Esophagus muscularis mucosa (tissue), 4 donors: ENCODE measurements around the gene NEK8. TPM values are rescaled to one million over a fixed set of nuclear protein-coding genes. Genes with fewer than 3 reads are reported as not detected.
A peak's percentile ranks its signal among the peaks of the same experiment; 100 is the strongest.

Source experiments
- DNase-seq: peaks from one replicate; pipeline ENCODE4 v3.0.0-alpha.2; 2017; ENCODE audit errors: extremely low spot score
- H3K27ac ChIP-seq, 4 donors: fragments of 200-600 bp; sonication (generic); replicated peaks in 1 of 4; 1 replicate in 3 of 4; 2 replicates in 1 of 4; pipeline ENCODE4 v1.5.1; 2016 to 2019; ENCODE audit warnings: mild to moderate bottlenecking in 1 of 4
- H3K27me3 ChIP-seq, 4 donors: fragments of 200-600 bp; sonication (generic); one replicate each; pipeline versions ENCODE4 v1.5.1 to v1.6.0; 2016 to 2019
- H3K36me3 ChIP-seq, 4 donors: fragments of 200-600 bp; sonication (generic); one replicate each; pipeline ENCODE4 v1.5.1; 2016 to 2019
- H3K4me1 ChIP-seq, 4 donors: fragments of 200-600 bp; sonication (generic); one replicate each; pipeline ENCODE4 v1.5.1; 2016 to 2019
- H3K4me3 ChIP-seq, 4 donors: fragments of 200-600 bp; sonication (generic); 1 replicate in 2 of 4; 2 replicates in 2 of 4; pipeline ENCODE4 v1.5.1; 2016 to 2019; ENCODE audit warnings: mild to moderate bottlenecking in 4 of 4, moderate library complexity in 1 of 4
- H3K9me3 ChIP-seq, 4 donors: fragments of 200-600 bp; sonication (generic); 1 replicate in 3 of 4; 2 replicates in 1 of 4; pipeline ENCODE4 v1.5.1; 2016 to 2019
- CTCF ChIP-seq, 3 experiments: fragments of 200-600 bp in 2 of 3; fragments of 450-650 bp in 1 of 3; sonication (generic) in 2 of 3; IDR thresholded peaks; one replicate each; pipeline ENCODE4 v1.5.1; 2017 to 2019; ENCODE audit warnings: antibody characterized with exemption in 3 of 3, mild to moderate bottlenecking in 2 of 3, moderate library complexity in 1 of 3
- EP300 ChIP-seq: sonication (generic); formaldehyde crosslinking; IDR thresholded peaks from one replicate; pipeline ENCODE4 v1.6.1; 2017; ENCODE audit warnings: antibody characterized with exemption
- POLR2A ChIP-seq: fragments of 450-650 bp; IDR thresholded peaks from one replicate; pipeline ENCODE4 v1.6.1; 2017; ENCODE audit warnings: antibody characterized with exemption, moderate library complexity, mild to moderate bottlenecking, low read depth
- POLR2AphosphoS5 ChIP-seq, 2 donors: sonication (generic); formaldehyde crosslinking; IDR thresholded peaks; one replicate each; pipeline ENCODE4 v1.6.1; 2017; ENCODE audit warnings: antibody characterized with exemption in 2 of 2
- WGBS: methylation state at CpG from one replicate; pipeline ENCODE4 v1.1.5; 2018; 5-methylcytosine and 5-hydroxymethylcytosine counted together
- intact Hi-C: fragments of 100-400 bp; cut with DNase I; formaldehyde crosslinking; loops from one replicate; pipeline ENCODE4 v1.15.1; 2023
- total RNA-seq, 4 donors: library from RNA; depleted of rRNA; stranded (reverse); fragments of >200 nt; gene quantifications; one replicate each; pipeline versions ENCODE4 v1.1.0 to v1.2.1, GENCODE V29; 2016

Gene NEK8
- total RNA-seq, 4 donors from 2014 or later: 0.83 to 2.1 (median 1.6) TPM

- H3K4me3 ChIP-seq: no peak overlapping the region
- DNase-seq: no peak
- 82% methylated on average over 16 of the region's 16 CpGs for WGBS
- peaks cover 46 to 64% (median 60%) of the 10 kb centered on the region in 4 donors for H3K36me3 ChIP-seq
- TF ChIP-seq POLR2A: no peak
- TF ChIP-seq POLR2AphosphoS5 (IDR thresholded peaks at IDR 0.05): no peak
- no peak for TF ChIP-seq EP300
- no peak for TF ChIP-seq CTCF (IDR thresholded peaks at IDR 0.05)
- intact Hi-C loops: no loop called here
- H3K9me3 ChIP-seq: no peaks in the 10 kb centered on the region
- H3K4me1 ChIP-seq: no peaks in the 10 kb centered on the region
- H3K27me3 ChIP-seq: no peaks in the 10 kb centered on the region
- no peak overlapping the region for H3K27ac ChIP-seq
These were observed 24.9 kb upstream of the NEK8 start for GRCh38 chr17:28703552-28704218.

GRCh38 chr17:28704219-28704858 is 24.2 kb upstream of the NEK8 start:
- Histone ChIP-seq H3K27me3 (no peaks in the 10 kb centered on the region), H3K36me3 (peaks cover 39 to 57% (median 53%) of the 10 kb centered on the region in 4 donors), H3K4me1 (no peaks in the 10 kb centered on the region), H3K9me3 (no peaks in the 10 kb centered on the region), H3K27ac (no peak overlapping the region), H3K4me3 (no peak overlapping the region)
- TF ChIP-seq POLR2A (no peak), CTCF (IDR thresholded peaks at IDR 0.05) (no peak), POLR2AphosphoS5 (IDR thresholded peaks at IDR 0.05) (no peak), EP300 (no peak)
- no peak for DNase-seq
- intact Hi-C loops: no loop called here
- WGBS: 89% methylated on average over 11 of the region's 14 CpGs

GRCh38 chr17:28705074-28705659 is 23.4 kb upstream of the NEK8 start:
- intact Hi-C loops: loop anchor here (5.0 kb wide), 1 partner anchor 43 kb away; the partner anchor contains the start of genes SDF2 and SUPT6H
- TF ChIP-seq POLR2A: no peak
- TF ChIP-seq POLR2AphosphoS5 (IDR thresholded peaks at IDR 0.05): no peak
- no peak for TF ChIP-seq EP300
- TF ChIP-seq CTCF (IDR thresholded peaks at IDR 0.05): no peak
- H3K27me3 ChIP-seq: no peaks in the 10 kb centered on the region
- no peaks in the 10 kb centered on the region for H3K9me3 ChIP-seq
- DNase-seq: no peak
- H3K36me3 ChIP-seq: peaks cover 31 to 49% (median 45%) of the 10 kb centered on the region in 4 donors
- H3K4me3 ChIP-seq: no peak overlapping the region
- peaks cover 2 to 8% (median 5%) of the 10 kb centered on the region in 4 donors for H3K4me1 ChIP-seq
- no peak overlapping the region for H3K27ac ChIP-seq
- WGBS: 79% methylated on average over 5 of the region's 5 CpGs

GRCh38 chr17:28705728-28706334 is 22.8 kb upstream of the NEK8 start:
- TF ChIP-seq POLR2AphosphoS5 (IDR thresholded peaks at IDR 0.05) (peak in 1 of 2 donors; percentile 20), EP300 (no peak)
- no peak overlapping the region for H3K4me3 ChIP-seq
- intact Hi-C loops: loop anchor here (5.0 kb wide), 1 partner anchor 44 kb away; the partner anchor contains the start of genes SDF2 and SUPT6H
- no peak overlapping the region for H3K27ac ChIP-seq
- WGBS: 77% methylated on average over 10 of the region's 10 CpGs
- peaks cover 24 to 42% (median 38%) of the 10 kb centered on the region in 4 donors for H3K36me3 ChIP-seq
- no peaks in the 10 kb centered on the region for H3K27me3 ChIP-seq
- no peaks in the 10 kb centered on the region for H3K9me3 ChIP-seq
- H3K4me1 ChIP-seq: peaks cover 6 to 14% (median 11%) of the 10 kb centered on the region in 4 donors
- no peak for DNase-seq
